Activated CD4-positive, alpha-beta T cell treated with anti-CD3 and anti-CD28 coated beads, Interleukin-2, amount 10 ng/mL, durations not matched to agents 24 days and 14 days (primary cell): Measurements from ENCODE around the gene KLRF2. TPM values are rescaled to one million over a fixed set of nuclear protein-coding genes. Genes with fewer than 3 reads are reported as not detected.
A peak's percentile ranks its signal among the peaks of the same experiment; 100 is the strongest.

Source experiments
- DNase-seq: peaks from one replicate; pipeline ENCODE4 v3.0.0; 2022
- H3K27ac Mint-ChIP-seq: one replicate; pipeline ENCODE4 v1.8.0; 2022; ENCODE audit warnings: mild to moderate bottlenecking, mixed read lengths
- H3K27me3 Mint-ChIP-seq: one replicate; pipeline ENCODE4 v1.8.0; 2022; ENCODE audit warnings: mixed read lengths
- H3K36me3 Mint-ChIP-seq: one replicate; pipeline ENCODE4 v1.8.0; 2022; ENCODE audit warnings: low read depth, mild to moderate bottlenecking, mixed read lengths
- H3K4me1 Mint-ChIP-seq: one replicate; pipeline ENCODE4 v1.8.0; 2021; ENCODE audit warnings: mixed read lengths
- H3K4me3 Mint-ChIP-seq: one replicate; pipeline ENCODE4 v1.8.0; 2022; ENCODE audit warnings: mild to moderate bottlenecking, moderate library complexity, mixed read lengths
- H3K9me3 Mint-ChIP-seq: one replicate; pipeline ENCODE4 v1.8.0; 2021; ENCODE audit warnings: mixed read lengths
- intact Hi-C: fragments of 100-400 bp; cut with micrococcal nuclease; formaldehyde crosslinking; loops from one replicate; pipeline ENCODE4 v1.15.1; 2023
- total RNA-seq: library from RNA; stranded (reverse); gene quantifications from 2 replicates; pipeline ENCODE4 v1.2.3, GENCODE V29; 2022

KLRF2 gene
- total RNA-seq, 1 donor from 2014 or later, result not detected

- Mint-ChIP-seq H3K27me3 (peaks cover 24% of the 10 kb centered on the region), H3K36me3 (no peaks in the 10 kb centered on the region)
Measured at GRCh38 chr12:9932270-9932669, 51.0 kb downstream of the KLRF2 start, which contains the start of gene CLEC2A. Gene CLEC2A, minus strand, starts transcription at chr12:9932370. Its CDS starts 41 bp downstream, at chr12:9932329.

GRCh38 chr12:9933958-9934357 is 52.7 kb downstream of the KLRF2 start:
- no peaks in the 10 kb centered on the region for H3K36me3 Mint-ChIP-seq
- no peak overlapping the region for H3K4me3 Mint-ChIP-seq
- DNase-seq, result no peak
- no peaks in the 10 kb centered on the region for H3K9me3 Mint-ChIP-seq
- intact Hi-C loops, result no loop called here
- no peaks in the 10 kb centered on the region for H3K4me1 Mint-ChIP-seq
- no peak overlapping the region for H3K27ac Mint-ChIP-seq
- H3K27me3 Mint-ChIP-seq, result peaks cover 19% of the 10 kb centered on the region

More at GRCh38 chr12:9932270-9932669, 51.0 kb downstream of the KLRF2 start, which contains the start of gene CLEC2A:
- intact Hi-C loops, result no loop called here
- no peak for DNase-seq
- no peak within 1 kb of the TSS for H3K27ac Mint-ChIP-seq
- peaks cover 2% of the 10 kb centered on the region for H3K4me1 Mint-ChIP-seq
- H3K4me3 Mint-ChIP-seq, result no peak within 1 kb of the TSS
- no peaks in the 10 kb centered on the region for H3K9me3 Mint-ChIP-seq

DNA sequence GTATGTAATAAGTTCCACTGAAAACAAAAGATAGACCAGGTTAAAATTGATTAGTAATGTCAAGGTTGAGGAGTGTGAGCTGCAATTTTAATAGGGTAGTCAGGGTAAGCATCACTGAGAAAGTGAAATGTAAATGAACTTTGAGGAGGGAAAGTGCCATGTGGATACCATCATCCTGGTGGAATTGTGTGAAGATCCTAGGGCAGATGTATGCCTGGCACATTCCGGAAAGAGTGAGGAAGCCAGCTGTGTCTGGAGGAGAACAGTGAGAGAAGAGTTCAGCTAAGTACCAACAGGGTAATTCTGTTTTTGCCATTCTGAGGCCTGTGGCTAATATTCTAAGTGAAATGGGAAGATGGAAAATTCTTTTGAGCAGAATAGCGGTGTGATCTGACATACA is 53.7 kb downstream of the KLRF2 start:
- H3K27me3 Mint-ChIP-seq, result peaks cover 25% of the 10 kb centered on the region
- no peaks in the 10 kb centered on the region for H3K4me1 Mint-ChIP-seq
- H3K9me3 Mint-ChIP-seq, result no peaks in the 10 kb centered on the region
- H3K27ac Mint-ChIP-seq, result no peak overlapping the region
- H3K36me3 Mint-ChIP-seq, result no peaks in the 10 kb centered on the region
- intact Hi-C loops, result no loop called here
- H3K4me3 Mint-ChIP-seq, result no peak overlapping the region
- DNase-seq, result no peak

- Mint-ChIP-seq H3K9me3 (no peaks in the 10 kb centered on the region), H3K36me3 (no peaks in the 10 kb centered on the region), H3K27me3 (peaks cover 33% of the 10 kb centered on the region), H3K27ac (no peak overlapping the region), H3K4me1 (peaks cover 8% of the 10 kb centered on the region), H3K4me3 (no peak overlapping the region)
- no peak for DNase-seq
- intact Hi-C loops, result no loop called here
Measured at GRCh38 chr12:9936591-9936990, 55.3 kb downstream of the KLRF2 start.

GRCh38 chr12:9940375-9940774 is 59.1 kb downstream of the KLRF2 start:
- no peaks in the 10 kb centered on the region for H3K9me3 Mint-ChIP-seq
- intact Hi-C loops, result loop anchor here (5.0 kb wide), 3 partner anchors 72 to 202 kb away; partner anchors contain the start of gene CLEC12B
- H3K27me3 Mint-ChIP-seq, result peaks cover 28% of the 10 kb centered on the region
- no peaks in the 10 kb centered on the region for H3K36me3 Mint-ChIP-seq
- peak; percentile 74 for DNase-seq
- no peak overlapping the region for H3K27ac Mint-ChIP-seq
- peaks cover 22% of the 10 kb centered on the region for H3K4me1 Mint-ChIP-seq
- H3K4me3 Mint-ChIP-seq, result no peak overlapping the region

- DNase-seq, result no peak
- intact Hi-C loops, result loop anchor here (5.0 kb wide), 3 partner anchors 70 to 200 kb away; partner anchors contain the start of gene CLEC12B
- peaks cover 28% of the 10 kb centered on the region for H3K27me3 Mint-ChIP-seq
Measured at GRCh38 chr12:9941838-9942237, 60.5 kb downstream of the KLRF2 start.

DNA sequence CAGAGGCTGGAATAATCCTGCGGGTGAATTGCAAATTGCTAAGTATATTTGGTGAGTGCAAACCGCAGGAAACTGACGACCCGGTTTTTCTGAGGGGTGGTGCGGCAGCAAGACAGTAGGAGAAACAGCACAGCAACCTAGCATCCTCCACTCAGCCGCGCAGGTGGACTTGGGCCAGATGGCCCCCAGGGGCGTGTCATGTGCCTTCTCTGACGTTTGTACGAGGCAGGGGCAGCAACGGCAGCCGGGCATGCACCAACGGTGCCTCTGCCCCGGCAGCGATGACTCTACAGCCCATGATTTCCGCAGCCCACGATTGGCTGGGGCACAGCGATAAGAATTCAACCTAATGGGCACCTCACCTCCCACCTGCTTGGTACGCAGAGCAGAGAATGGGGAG is 62.0 kb downstream of the KLRF2 start:
- peak overlapping the region; percentile 75 for H3K27ac Mint-ChIP-seq
- H3K4me1 Mint-ChIP-seq, result peaks cover 37% of the 10 kb centered on the region
- H3K36me3 Mint-ChIP-seq, result no peaks in the 10 kb centered on the region
- H3K4me3 Mint-ChIP-seq, result peak overlapping the region; percentile 84
- peak; percentile 83 for DNase-seq
- peaks cover 28% of the 10 kb centered on the region for H3K27me3 Mint-ChIP-seq
- H3K9me3 Mint-ChIP-seq, result no peaks in the 10 kb centered on the region
- intact Hi-C loops, result loop anchor here (5.0 kb wide), 3 partner anchors 69 to 199 kb away; partner anchors contain the start of gene CLEC12B

More at GRCh38 chr12:9941838-9942237, 60.5 kb downstream of the KLRF2 start:
- Mint-ChIP-seq H3K4me1 (peaks cover 28% of the 10 kb centered on the region), H3K27ac (no peak overlapping the region), H3K36me3 (no peaks in the 10 kb centered on the region), H3K9me3 (no peaks in the 10 kb centered on the region), H3K4me3 (no peak overlapping the region)

GRCh38 chr12:9944391-9944790 is 63.1 kb downstream of the KLRF2 start:
- no peaks in the 10 kb centered on the region for H3K36me3 Mint-ChIP-seq
- intact Hi-C loops, result loop anchor here (5.0 kb wide), 3 partner anchors 68 to 198 kb away; partner anchors contain the start of gene CLEC12B
- H3K4me1 Mint-ChIP-seq, result peaks cover 49% of the 10 kb centered on the region
- DNase-seq, result no peak
- peaks cover 23% of the 10 kb centered on the region for H3K27me3 Mint-ChIP-seq
- H3K4me3 Mint-ChIP-seq, result peak overlapping the region; percentile 23
- H3K9me3 Mint-ChIP-seq, result no peaks in the 10 kb centered on the region
- no peak overlapping the region for H3K27ac Mint-ChIP-seq

Other genes with a start within 250 kb of the KLRF2 start
- gene CLEC2D, start 211.8 kb upstream of the KLRF2 start, total RNA-seq, result 386 and 391 TPM in 2 replicates
- 5.3 and 9.1 TPM in 2 replicates for gene CLECL1, start 148.4 kb upstream of the KLRF2 start, total RNA-seq
- 106 and 111 TPM in 2 replicates for gene CD69, start 120.6 kb upstream of the KLRF2 start, total RNA-seq
- not detected in 2 replicates for gene KLRF1, start 54.0 kb upstream of the KLRF2 start, total RNA-seq
- gene CLEC2B, start 12.1 kb upstream of the KLRF2 start, total RNA-seq, result 13.0 and 13.1 TPM in 2 replicates
- gene CLEC2A, start 50.9 kb downstream of the KLRF2 start, total RNA-seq, result not detected in 2 replicates
- 0.28 TPM in 1 of 2 replicates, not detected in the other for gene CLEC12A, start 89.9 kb downstream of the KLRF2 start, total RNA-seq
- gene CLEC1B, start 117.6 kb downstream of the KLRF2 start, total RNA-seq, result not detected in 2 replicates
- gene CLEC12B, start 129.1 kb downstream of the KLRF2 start, total RNA-seq, result not detected in 2 replicates
- gene CLEC9A, start 149.2 kb downstream of the KLRF2 start, total RNA-seq, result not detected in 2 replicates
- not detected in 2 replicates for gene CLEC1A, start 217.5 kb downstream of the KLRF2 start, total RNA-seq
- not detected in 2 replicates for gene CLEC7A, start 248.7 kb downstream of the KLRF2 start, total RNA-seq